NCI-H2196 treated with DMSO at 0.1 percent for 48 hours (cell line): ENCODE data around the gene PCSK7.
"Not testable (repeated sequence)": the region's sequence is repeated elsewhere in the genome, so short reads cannot be mapped to it uniquely, and the experiment has no call there.

Experiments used
- DNase-seq: peaks from one replicate; lab custom pipeline; 2025; ENCODE audit not compliant: unreplicated experiment; lab: John Stamatoyannopoulos, UW

PCSK7 gene

DNA sequence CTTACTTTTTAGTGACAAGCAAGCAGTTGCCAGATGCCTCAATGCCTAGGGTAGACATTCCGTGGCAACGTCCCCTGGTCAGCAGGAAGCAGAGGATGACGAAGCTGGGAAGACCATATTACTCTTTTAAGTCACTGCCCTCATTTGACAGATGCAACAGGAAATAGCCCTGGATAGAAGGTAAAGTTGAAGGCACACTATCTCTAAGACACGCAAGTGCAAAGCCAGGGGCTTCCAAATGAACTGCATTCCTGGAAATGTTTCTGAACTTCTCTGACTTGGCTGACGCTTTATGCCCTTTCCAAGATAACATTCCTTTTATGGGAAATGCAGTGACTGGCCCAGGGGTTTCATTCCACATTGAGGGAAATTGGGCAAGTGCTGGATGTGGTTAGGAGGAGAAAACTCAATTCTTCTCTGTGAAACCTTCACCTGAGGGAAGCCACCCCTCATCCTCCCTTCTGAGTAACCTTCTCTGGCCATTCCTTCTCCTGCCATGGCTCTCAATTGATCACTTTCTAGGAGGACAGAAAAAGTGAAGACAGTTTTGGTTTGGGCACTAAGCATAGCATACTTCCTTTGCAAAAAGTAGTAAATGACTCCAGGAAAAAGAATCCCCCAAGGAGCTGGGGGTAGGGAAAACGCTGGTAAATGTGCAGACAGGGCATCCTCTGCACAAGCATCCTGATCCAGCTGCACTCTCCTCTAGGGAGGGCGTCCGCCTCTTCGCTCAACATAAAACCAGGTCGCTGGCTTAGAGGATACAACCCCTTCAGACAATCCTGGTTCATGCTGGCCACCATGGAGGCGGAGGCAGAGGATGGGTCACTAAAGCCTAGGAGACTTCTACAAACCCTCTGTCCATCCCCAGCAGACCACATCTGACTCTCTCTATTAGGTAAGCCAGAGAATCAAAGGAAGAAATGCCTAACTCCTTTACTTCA is 14.5 kb downstream of the PCSK7 start:
- DNase-seq, result no peak

- DNase-seq, result no peak
These were observed 17.3 kb downstream of the PCSK7 start for GRCh38 chr11:117214404-117215110.

DNA sequence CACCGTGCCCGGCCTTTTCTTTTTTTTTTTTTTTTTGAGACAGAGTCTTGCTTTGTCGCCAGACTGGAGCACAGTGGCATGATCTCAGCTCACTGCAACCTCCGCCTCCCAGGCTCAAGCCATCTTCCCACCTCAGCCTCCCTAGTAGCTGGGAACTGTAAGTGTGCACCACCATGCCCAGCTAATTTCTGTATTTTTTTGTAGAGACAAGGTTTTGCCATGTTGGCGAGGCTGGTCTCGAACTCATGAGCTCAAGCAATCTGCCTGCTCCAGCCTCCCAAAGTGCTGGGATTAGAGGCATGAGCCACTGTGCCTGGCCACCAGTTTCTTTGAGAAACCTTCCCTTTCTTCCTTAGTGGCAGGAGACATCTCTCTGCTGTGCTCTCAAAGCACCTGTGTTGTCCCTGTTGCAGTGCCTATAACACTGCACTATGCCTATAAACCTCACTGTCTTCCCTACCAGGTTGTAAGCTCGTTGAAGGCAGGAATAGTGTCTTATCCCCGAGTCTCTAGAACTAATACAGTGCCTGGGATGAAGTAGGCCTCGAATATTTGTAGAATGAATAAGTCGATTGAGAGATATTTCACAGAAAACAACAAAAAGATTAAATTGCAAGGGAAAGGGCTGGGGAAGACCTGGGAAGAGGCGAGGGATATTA is 19.0 kb downstream of the PCSK7 start:
- no peak for DNase-seq

GRCh38 chr11:117210620-117211019 is 21.3 kb downstream of the PCSK7 start:
- no peak for DNase-seq

- not testable (repeated sequence) for DNase-seq
These were observed 22.3 kb downstream of the PCSK7 start for GRCh38 chr11:117209351-117210125.

DNA sequence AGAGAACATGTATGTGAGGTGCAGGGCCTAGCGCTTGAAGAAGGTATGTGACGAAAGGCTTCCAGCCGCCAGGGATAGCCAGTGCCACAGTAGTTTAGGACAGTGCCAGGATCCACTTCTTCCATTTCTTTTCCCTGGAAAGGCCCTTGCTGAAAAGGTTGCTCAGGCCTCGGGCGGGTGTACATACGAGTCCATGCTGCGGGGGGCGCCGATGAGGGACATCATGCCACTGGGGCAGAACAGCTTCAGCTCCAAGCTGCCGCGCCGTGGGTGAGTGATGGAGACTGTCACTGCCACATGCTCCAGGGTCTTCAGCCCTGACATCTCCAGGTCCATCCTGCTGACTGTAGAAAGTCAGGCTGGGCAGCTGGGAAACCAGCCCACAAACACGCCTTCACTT is 23.2 kb downstream of the PCSK7 start:
- not testable (repeated sequence) for DNase-seq

- DNase-seq, result not testable (repeated sequence)
These were observed 24.4 kb downstream of the PCSK7 start for GRCh38 chr11:117207481-117207880.

DNA sequence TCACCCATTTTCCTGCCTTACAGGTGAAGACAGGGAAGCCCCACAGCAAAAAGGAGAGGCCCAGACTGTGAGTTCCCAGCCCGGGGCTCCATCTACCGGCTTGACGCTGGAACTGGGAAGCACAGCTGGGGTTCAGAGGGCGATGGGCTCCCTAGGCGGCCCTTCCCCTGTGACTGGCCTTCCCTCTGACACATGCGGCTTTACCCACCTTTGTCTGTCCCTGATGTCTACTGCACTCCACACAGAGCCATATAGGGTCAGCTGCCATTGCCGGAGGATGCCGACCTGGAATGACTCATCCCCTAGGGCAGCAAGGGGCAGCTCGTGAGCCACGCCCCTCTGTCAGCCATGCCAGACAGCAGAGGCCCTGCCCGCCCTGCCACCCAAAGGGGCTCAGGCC is 25.0 kb downstream of the PCSK7 start:
- DNase-seq, result not testable (repeated sequence)

- not testable (repeated sequence) for DNase-seq
These were observed 25.8 kb downstream of the PCSK7 start for GRCh38 chr11:117206111-117206510.

DNA sequence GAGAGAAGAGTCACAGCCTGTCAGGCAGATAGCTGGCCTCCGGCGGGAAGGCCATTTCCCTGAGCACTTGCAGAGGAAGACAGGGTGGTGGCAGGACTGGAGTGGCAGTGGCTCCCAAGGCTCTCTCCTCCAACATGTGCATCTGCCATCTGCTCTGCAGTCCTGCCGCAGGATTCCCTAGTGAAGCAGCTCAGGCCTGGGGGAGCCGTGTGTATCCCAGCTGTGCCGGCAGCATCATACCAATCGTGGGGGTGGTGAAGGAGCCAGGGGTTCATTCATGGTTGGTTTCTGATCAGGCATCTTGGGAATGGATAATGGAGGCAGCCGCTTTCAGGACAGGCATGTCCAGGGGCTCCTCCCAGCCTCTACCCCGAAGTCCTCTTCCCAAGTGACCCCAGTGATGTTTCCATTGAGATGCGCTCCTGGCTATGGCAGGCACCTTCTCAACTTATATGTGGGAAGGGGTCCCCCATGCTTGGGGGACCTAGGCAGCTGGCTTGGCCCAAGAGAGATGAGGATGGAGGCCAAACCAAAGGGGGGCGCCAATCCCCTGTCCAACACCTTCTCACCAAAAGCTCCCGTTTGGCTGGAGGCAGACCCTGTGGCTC is 26.6 kb downstream of the PCSK7 start:
- DNase-seq, result no peak

GRCh38 chr11:117204283-117205080 is 27.4 kb downstream of the PCSK7 start:
- DNase-seq, result no peak

DNA sequence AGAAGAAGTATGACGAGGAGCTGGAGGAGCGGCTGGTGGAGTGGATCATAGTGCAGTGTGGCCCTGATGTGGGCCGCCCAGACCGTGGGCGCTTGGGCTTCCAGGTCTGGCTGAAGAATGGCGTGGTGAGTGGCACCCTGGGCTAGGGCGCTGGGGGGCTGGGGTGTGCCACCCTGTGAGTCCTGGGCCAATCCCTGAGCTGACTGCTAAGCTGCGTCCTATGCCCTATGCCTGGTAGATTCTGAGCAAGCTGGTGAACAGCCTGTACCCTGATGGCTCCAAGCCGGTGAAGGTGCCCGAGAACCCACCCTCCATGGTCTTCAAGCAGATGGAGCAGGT is 28.8 kb downstream of the PCSK7 start:
- no peak for DNase-seq

- no peak for DNase-seq
These were observed 29.3 kb downstream of the PCSK7 start for GRCh38 chr11:117202386-117203068.

DNA sequence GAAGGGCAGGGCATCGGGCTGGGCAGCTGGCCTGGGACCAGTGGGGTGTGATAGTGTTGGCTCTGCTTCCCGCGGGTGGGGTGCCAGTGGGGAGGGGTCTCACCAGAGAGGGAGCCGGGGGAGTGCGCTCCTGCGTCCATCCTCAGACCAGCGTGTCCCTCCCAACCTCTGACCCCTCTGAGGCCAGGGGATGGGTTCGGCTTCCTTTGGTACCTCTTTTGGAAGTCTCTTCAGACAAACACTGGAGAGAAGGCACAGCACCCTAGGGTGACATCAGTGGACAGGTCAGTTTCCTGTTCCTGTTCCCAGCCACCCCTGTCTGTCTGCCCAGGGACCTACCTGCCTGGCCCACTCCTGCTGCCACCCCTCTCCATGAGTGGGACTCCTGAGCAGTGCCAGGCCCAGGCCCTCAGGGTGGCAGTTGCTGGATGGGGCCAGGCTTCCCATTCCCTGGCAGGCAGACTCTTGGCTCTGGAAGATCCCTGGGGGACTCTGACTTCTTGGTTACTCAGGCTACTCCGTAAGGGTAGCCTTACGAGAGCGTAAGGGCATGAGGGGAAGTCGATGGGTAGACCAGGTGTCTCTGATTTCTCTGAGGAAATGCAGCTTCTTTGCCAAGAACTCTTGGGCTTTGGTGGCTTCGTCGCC is 30.1 kb downstream of the PCSK7 start:
- DNase-seq, result no peak

DNA sequence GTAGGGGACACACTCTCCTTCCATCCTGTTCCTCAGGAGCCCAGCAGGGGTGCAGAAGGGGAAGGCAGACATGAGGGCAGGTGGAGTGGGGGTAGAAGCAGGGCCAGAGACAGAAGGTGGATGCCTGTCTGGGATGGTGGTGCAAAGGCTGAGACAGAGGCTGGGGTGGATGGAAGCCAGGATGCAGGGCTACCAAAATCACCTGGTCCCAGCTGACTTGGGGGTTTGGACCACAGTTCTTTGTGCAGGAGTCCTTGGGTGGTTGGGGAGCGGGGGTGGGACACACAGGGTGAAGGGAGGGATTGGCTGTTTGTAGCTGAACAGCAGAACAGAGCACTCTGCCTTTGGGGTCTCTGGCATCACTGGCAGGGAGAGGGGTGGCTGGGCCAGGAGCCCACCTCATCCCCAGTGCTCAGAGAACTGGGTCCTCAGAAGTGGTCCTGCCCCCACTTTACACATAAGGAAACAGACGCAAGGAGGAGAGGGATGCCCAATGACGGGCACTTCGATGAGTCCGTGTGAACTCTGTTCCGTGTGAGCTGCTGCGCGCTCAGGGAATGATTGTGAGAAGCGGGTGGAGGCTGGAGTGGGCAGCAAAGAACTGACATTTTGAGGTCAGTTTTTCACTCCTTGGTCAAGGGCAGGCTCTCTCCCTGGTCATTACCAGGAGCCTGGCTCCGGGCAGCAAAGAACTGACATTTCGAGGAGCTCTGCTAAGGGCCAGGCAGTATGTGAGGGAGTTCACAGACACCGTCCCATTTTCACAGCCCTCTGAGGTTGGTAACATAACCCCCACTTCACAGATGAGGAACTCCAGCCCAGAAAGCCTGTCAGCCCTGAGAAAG is 30.8 kb downstream of the PCSK7 start:
- DNase-seq, result no peak

- DNase-seq, result no peak
These were observed 31.7 kb downstream of the PCSK7 start for GRCh38 chr11:117199916-117200812.
